Stimulated activated CD8-positive, alpha-beta memory T cell treated with anti-CD3 and anti-CD28 coated beads, Interleukin-4, amount 100 ng/mL, for 48 hours (primary cell): ENCODE results near the gene B3GNT7.
"Not testable (repeated sequence)": the region's sequence is repeated elsewhere in the genome, so short reads cannot be mapped to it uniquely, and the experiment has no call there.

Source experiments
- DNase-seq: peaks from one replicate; pipeline ENCODE4 v3.0.0-alpha.2; 2020

B3GNT7 gene

DNA sequence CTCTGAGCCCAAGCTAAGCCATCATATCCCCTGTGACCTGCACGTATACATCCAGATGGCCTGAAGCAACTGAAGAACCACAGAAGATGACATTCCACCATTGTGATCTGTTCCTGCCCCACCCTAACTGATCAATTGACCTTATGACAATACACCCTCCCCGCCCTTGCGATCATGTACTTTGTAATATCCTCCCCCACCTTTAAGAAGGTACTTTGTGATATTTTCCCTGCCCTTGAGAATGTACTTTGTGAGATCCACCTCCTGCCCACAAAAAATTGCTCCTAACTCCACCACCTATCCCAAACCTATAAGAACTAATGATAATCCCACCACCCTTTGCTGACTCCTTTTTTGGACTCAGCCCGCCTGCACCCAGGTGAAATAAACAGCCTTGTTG lies 34.9 kb downstream of the B3GNT7 start:
- not testable (repeated sequence) for DNase-seq

DNA sequence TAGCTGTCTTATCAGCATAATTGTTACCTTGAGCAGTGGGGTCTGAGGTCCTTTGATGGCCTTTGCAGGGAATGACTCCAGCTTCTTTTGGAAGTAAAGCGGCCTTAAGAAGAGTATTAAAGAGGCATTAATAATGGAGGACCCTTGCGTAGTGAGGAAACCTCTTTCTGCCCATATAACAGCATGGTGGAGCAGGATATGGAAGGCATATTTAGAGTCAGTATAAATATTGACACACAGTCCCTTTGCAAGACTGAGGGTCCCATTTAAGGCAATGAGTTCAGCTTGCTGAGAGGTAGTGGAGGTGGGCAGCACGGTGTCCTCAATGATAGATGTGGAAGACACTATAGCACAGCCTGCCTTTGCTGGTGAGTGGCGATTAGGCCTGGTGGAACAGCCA lies 36.1 kb downstream of the B3GNT7 start:
- no peak for DNase-seq

DNA sequence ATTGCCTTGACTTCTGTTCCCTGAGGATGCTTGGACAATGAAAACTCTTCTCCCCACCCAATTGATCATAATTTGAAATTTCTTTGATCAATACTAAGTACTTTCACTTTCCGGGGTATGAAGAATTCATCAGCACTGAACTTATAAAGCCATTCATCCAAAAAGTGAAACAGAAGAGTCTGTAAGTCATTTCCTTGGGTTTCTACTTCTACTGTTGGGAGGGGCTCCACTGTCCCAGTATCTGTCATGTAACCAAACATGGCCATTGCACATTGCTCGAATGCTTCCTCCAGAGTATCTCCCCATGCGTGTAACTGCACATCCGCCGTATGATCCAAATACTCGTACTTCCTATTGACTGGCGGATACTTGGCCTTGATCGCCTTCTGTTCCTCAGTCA lies 38.5 kb downstream of the B3GNT7 start:
- no peak for DNase-seq

DNA sequence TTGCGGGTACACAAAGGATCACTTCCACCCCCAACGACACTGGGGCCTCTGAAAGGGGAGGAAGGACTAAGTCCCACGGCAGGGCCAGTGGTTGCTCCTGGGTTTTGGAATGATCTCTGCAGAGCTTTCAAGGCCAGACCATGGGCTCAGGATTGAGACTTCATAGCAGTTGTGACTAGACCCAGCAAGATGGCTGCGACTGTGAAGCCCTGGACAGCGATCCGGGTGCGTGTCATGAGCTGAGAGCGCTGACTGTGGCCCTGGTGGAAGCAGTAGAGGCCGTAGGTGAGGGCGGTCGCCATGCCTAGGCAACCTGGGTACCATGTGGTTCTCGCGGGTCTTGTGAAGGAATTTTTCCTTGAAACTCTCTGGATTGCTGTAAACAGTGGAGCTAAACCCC lies 41.4 kb downstream of the B3GNT7 start:
- DNase-seq = no peak

DNA sequence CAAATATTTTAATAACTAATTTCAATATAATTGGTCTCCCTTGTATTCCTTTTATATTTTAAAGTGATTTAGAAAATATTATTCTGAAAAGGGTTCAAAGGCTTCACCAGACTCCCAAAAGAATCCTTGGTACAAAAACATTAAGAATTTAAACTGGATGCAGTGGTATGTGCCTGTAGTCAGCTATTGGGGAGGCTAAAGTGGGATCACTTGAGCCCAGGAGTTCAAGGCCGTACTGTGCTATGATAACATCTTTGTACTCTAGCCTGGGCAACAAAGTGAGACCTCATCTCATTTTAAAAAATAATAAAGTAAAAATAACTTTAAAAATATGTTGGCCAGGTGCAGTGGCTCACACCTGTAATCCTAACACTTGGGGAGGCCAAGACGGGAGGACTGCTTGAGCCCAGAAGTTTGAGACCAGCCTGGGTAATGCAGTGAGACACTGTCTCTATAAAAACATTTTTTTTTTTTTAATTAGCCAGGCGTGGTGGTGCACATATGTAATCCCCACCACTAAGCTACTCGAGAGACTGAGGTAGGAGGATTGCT lies 54.1 kb downstream of the B3GNT7 start:
- DNase-seq = no peak

DNA sequence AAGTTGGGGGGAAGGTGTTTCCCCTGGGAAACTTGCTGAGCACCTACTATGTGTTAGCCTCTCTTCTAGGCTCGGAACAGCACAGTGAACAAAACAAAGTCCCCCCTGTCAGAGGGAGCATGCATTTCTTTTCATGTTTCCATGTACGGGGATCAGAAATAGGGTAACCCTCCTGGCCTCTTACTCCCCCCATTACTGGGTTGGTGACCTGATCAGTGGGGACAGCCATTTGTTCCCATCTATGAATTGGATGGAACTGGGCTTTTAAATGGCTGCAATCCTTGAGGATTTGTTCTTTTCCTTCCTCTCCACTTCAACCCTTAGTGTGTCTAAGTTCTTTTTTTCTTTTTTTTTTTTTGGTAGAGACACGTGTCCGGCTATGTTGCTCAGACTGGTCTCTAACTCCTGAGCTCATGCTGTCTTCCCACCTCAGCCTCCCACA lies 55.1 kb downstream of the B3GNT7 start:
- DNase-seq = no peak
